ENCODE data around the gene NTSR1. TPM values are rescaled to one million over a fixed set of nuclear protein-coding genes. Genes with fewer than 3 reads are reported as not detected.

The NTSR1 gene
- total RNA-seq, 1 donor from 2014 or later, result 0.26 TPM

GRCh38 chr20:62660768-62661167 lies 47.9 kb upstream of the NTSR1 start:
- no peak overlapping the region for H3K4me3 ChIP-seq
- H3K9ac ChIP-seq, result no peak overlapping the region
- H3K4me1 Mint-ChIP-seq, result peaks cover 16% of the 10 kb centered on the region
- H3K27ac Mint-ChIP-seq, result no peak overlapping the region
- H3K9me3 ChIP-seq (ENCODE audit: low read depth), result no peaks in the 10 kb centered on the region
- H3K27me3 ChIP-seq, result no peaks in the 10 kb centered on the region
- no peak overlapping the region for H3K27ac ChIP-seq
- no peak for TF ChIP-seq EZH2phosphoT487 (IDR thresholded peaks at IDR 0.05)
- TF ChIP-seq, protein P1, sequence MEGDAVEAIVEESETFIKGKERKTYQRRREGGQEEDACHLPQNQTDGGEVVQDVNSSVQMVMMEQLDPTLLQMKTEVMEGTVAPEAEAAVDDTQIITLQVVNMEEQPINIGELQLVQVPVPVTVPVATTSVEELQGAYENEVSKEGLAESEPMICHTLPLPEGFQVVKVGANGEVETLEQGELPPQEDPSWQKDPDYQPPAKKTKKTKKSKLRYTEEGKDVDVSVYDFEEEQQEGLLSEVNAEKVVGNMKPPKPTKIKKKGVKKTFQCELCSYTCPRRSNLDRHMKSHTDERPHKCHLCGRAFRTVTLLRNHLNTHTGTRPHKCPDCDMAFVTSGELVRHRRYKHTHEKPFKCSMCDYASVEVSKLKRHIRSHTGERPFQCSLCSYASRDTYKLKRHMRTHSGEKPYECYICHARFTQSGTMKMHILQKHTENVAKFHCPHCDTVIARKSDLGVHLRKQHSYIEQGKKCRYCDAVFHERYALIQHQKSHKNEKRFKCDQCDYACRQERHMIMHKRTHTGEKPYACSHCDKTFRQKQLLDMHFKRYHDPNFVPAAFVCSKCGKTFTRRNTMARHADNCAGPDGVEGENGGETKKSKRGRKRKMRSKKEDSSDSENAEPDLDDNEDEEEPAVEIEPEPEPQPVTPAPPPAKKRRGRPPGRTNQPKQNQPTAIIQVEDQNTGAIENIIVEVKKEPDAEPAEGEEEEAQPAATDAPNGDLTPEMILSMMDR (IDR thresholded peaks at IDR 0.05), result no peak
- no peak for TF ChIP-seq EZH2 (IDR thresholded peaks at IDR 0.05)
- peaks cover 10% of the 10 kb centered on the region for H3K4me1 ChIP-seq
- H2AFZ ChIP-seq (replicated peaks), result no peak overlapping the region
- no peak overlapping the region for H3K4me3 Mint-ChIP-seq
- no peaks in the 10 kb centered on the region for H3K36me3 Mint-ChIP-seq
- H3F3A ChIP-seq (ENCODE audit: low read depth), result no peaks in the 10 kb centered on the region
- H3K4me2 ChIP-seq, result no peak overlapping the region
- H3K9me3 Mint-ChIP-seq, result no peaks in the 10 kb centered on the region
- no peaks in the 10 kb centered on the region for H3K36me3 ChIP-seq
- H3K79me2 ChIP-seq (ENCODE audit: low read depth), result no peaks in the 10 kb centered on the region
- no peaks in the 10 kb centered on the region for H4K20me1 ChIP-seq (ENCODE audit: low read depth)
- peaks cover 4% of the 10 kb centered on the region for H3K27me3 Mint-ChIP-seq (ENCODE audit: insufficient read depth, low read depth)
- DNase-seq (ENCODE audit: low spot score), result no peak

DNA sequence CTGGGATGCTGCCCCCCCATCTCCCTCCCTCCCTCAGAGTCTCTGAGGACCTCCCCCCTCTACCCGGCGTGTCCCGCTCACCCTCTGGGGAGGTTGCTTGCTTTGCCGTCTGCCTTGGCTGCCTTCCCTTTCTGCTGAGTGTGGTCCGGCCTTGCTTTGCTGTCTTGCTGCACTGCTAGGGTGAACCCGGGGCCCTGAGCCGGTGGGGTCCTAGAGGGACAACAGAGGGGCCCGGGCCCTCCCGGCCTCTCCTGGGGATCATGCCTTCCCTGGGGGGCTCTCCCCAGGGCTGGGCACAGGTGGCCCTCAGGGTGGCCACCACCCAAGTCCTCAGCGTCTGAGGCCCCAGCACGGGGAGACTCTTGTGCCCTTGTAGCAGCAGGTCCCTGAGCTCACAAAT lies 47.0 kb upstream of the NTSR1 start:
- no peak overlapping the region for H3K4me2 ChIP-seq

GRCh38 chr20:62662422-62662821 lies 46.2 kb upstream of the NTSR1 start:
- Histone ChIP-seq H3K36me3 (no peaks in the 10 kb centered on the region), H3F3A (ENCODE audit: low read depth) (no peaks in the 10 kb centered on the region), H3K9me3 (ENCODE audit: low read depth) (no peaks in the 10 kb centered on the region), H3K9ac (no peak overlapping the region), H3K4me3 (no peak overlapping the region), H3K4me2 (no peak overlapping the region), H3K4me1 (peaks cover 10% of the 10 kb centered on the region), H3K27me3 (no peaks in the 10 kb centered on the region), H3K27ac (no peak overlapping the region), H2AFZ (replicated peaks) (no peak overlapping the region), H4K20me1 (ENCODE audit: low read depth) (no peaks in the 10 kb centered on the region), H3K79me2 (ENCODE audit: low read depth) (no peaks in the 10 kb centered on the region)
- Mint-ChIP-seq H3K27ac (no peak overlapping the region), H3K4me1 (peaks cover 23% of the 10 kb centered on the region), H3K4me3 (no peak overlapping the region), H3K27me3 (ENCODE audit: insufficient read depth, low read depth) (peaks cover 4% of the 10 kb centered on the region), H3K9me3 (no peaks in the 10 kb centered on the region), H3K36me3 (no peaks in the 10 kb centered on the region)
- DNase-seq (ENCODE audit: low spot score), result no peak
- TF ChIP-seq EZH2 (IDR thresholded peaks at IDR 0.05), result no peak
- no peak for TF ChIP-seq EZH2phosphoT487 (IDR thresholded peaks at IDR 0.05)
- TF ChIP-seq, protein P1 (IDR thresholded peaks at IDR 0.05), result no peak

More for the DNA sequence above, 47.0 kb upstream of the NTSR1 start:
- Histone ChIP-seq H3K9ac (no peak overlapping the region), H3K79me2 (ENCODE audit: low read depth) (no peaks in the 10 kb centered on the region), H4K20me1 (ENCODE audit: low read depth) (no peaks in the 10 kb centered on the region), H3K27me3 (no peaks in the 10 kb centered on the region), H3K36me3 (no peaks in the 10 kb centered on the region), H3F3A (ENCODE audit: low read depth) (no peaks in the 10 kb centered on the region), H3K27ac (no peak overlapping the region), H3K9me3 (ENCODE audit: low read depth) (no peaks in the 10 kb centered on the region), H3K4me1 (peaks cover 10% of the 10 kb centered on the region), H3K4me3 (no peak overlapping the region), H2AFZ (replicated peaks) (no peak overlapping the region)
- H3K27me3 Mint-ChIP-seq (ENCODE audit: insufficient read depth, low read depth), result peaks cover 4% of the 10 kb centered on the region
- no peak overlapping the region for H3K27ac Mint-ChIP-seq
- H3K9me3 Mint-ChIP-seq, result no peaks in the 10 kb centered on the region
- H3K36me3 Mint-ChIP-seq, result no peaks in the 10 kb centered on the region
- no peak for DNase-seq (ENCODE audit: low spot score)
- TF ChIP-seq, protein P1 (IDR thresholded peaks at IDR 0.05), result no peak
- no peak for TF ChIP-seq EZH2 (IDR thresholded peaks at IDR 0.05)
- no peak for TF ChIP-seq EZH2phosphoT487 (IDR thresholded peaks at IDR 0.05)
- H3K4me3 Mint-ChIP-seq, result no peak overlapping the region
- H3K4me1 Mint-ChIP-seq, result peaks cover 16% of the 10 kb centered on the region

Measured in neural progenitor cell (in vitro differentiated cells).